Panc1 (cell line): ENCODE data around the gene ARFGEF3. TPM values are rescaled to one million over a fixed set of nuclear protein-coding genes. Genes with fewer than 3 reads are reported as not detected.

Source experiments
- ATAC-seq: fragments of 200-7000 bp; cut with Tn5 transposase; 2 replicates; pipeline ENCODE4 v1.9.1; 2020; ENCODE audit warnings: mild to moderate bottlenecking, moderate library complexity
- BruUV-seq: library from RNA; stranded (reverse); fragments of 400-500 nt; replicated peaks from 2 replicates; lab custom pipeline; 2021; lab: Mats Ljungman, UMichigan
- CTCF ChIA-PET: fragments of 300-600 bp; sonication (Branson Sonifier 250); formaldehyde crosslinking; loops from one replicate; lab custom pipeline; 2022; ENCODE audit warnings: antibody characterized with exemption; lab: Charles Lee
- POLR2A ChIA-PET: fragments of 300-600 bp; sonication (Branson Sonifier 250); formaldehyde crosslinking; loops from one replicate; lab custom pipeline; 2022; ENCODE audit warnings: antibody characterized with exemption; lab: Charles Lee
- DNase-seq: peaks from one replicate; pipeline ENCODE4 v3.0.0-alpha.2; 2010; ENCODE audit warnings: low read depth, low spot score
- H3K27ac ChIP-seq: 2 replicates; pipeline ENCODE4 v1.5.1; 2011; ENCODE audit warnings: mild to moderate bottlenecking, low read length, inconsistent platforms
- H3K27me3 ChIP-seq: fragments of 200-500 bp; sonication (Bioruptor generic); 2 replicates; pipeline ENCODE4 v1.6.0; 2014; ENCODE audit warnings: low read length, inconsistent platforms; ENCODE audit not compliant: control insufficient read depth, insufficient read depth
- H3K36me3 ChIP-seq: fragments of 200-500 bp; sonication (Bioruptor generic); 2 replicates; pipeline ENCODE4 v1.5.1; 2014; ENCODE audit warnings: inconsistent platforms, mild to moderate bottlenecking, low read length, moderate library complexity; ENCODE audit not compliant: control insufficient read depth, insufficient read depth
- H3K4me1 ChIP-seq: 2 replicates; pipeline ENCODE4 v1.5.1; 2011; ENCODE audit warnings: inconsistent platforms, mild to moderate bottlenecking, low read length, moderate library complexity; ENCODE audit not compliant: control insufficient read depth, insufficient read depth
- H3K4me3 ChIP-seq, 2 experiments: 2 replicates each; pipeline ENCODE4 v1.5.1; 2011 to 2012; ENCODE audit warnings: low read depth in 2 of 2, low read length in 2 of 2, mild to moderate bottlenecking in 2 of 2, inconsistent platforms in 1 of 2, moderate library complexity in 1 of 2
- H3K9me3 ChIP-seq: fragments of 200-500 bp; sonication (Bioruptor generic); 2 replicates; pipeline ENCODE4 v1.5.1; 2014; ENCODE audit warnings: low read depth, mild to moderate bottlenecking, inconsistent platforms, low read length, moderate library complexity; ENCODE audit not compliant: control insufficient read depth, insufficient read depth
- POLR2AphosphoS5 ChIP-seq: IDR thresholded peaks from 2 replicates; pipeline ENCODE4 v1.6.1; 2012; ENCODE audit warnings: mild to moderate bottlenecking, low read depth, low read length, moderate library complexity
- SIN3A ChIP-seq: IDR thresholded peaks from 2 replicates; pipeline ENCODE4 v1.6.1; 2012; ENCODE audit warnings: low read depth, mild to moderate bottlenecking, low read length, moderate library complexity, borderline replicate concordance; ENCODE audit not compliant: insufficient read depth
- TCF7L2 ChIP-seq: IDR thresholded peaks from 2 replicates; pipeline ENCODE4 v1.6.1; 2011; ENCODE audit warnings: mild to moderate bottlenecking, low read depth, low read length, inconsistent platforms
- in situ Hi-C: cut with HindIII; loops from 2 replicates; pipeline ENCODE4 v1.10.0; 2016; ENCODE audit warnings: low sequenced_read_pairs, low pct_unique_long_range_greater_than_20kb
- intact Hi-C: fragments of 100-400 bp; cut with micrococcal nuclease; formaldehyde crosslinking; loops from one replicate; pipeline ENCODE4 v1.10.0; 2022; ENCODE audit not compliant: unreplicated experiment
- total RNA-seq: library from RNA; stranded (reverse); gene quantifications from one replicate; pipeline ENCODE4 v1.2.1, GENCODE V29; 2021; ENCODE audit not compliant: unreplicated experiment
- TF ChIP-seq, protein P1 (sequence below), 2 experiments: IDR thresholded peaks; 2 replicates each; pipeline ENCODE4 v1.6.1; 2011 to 2012; ENCODE audit warnings: low read depth in 2 of 2, control low read depth in 1 of 2, low read length in 1 of 2, mild to moderate bottlenecking in 1 of 2, moderate library complexity in 1 of 2; ENCODE audit not compliant: insufficient read depth in 1 of 2
- TF ChIP-seq, protein P2 (sequence below): fragments of 450-650 bp; IDR thresholded peaks from 2 replicates; pipeline ENCODE4 v1.5.1; 2017; ENCODE audit warnings: mild to moderate bottlenecking

Gene ARFGEF3
- total RNA-seq, 1 experiment from 2014 or later = 1.5 TPM

DNA sequence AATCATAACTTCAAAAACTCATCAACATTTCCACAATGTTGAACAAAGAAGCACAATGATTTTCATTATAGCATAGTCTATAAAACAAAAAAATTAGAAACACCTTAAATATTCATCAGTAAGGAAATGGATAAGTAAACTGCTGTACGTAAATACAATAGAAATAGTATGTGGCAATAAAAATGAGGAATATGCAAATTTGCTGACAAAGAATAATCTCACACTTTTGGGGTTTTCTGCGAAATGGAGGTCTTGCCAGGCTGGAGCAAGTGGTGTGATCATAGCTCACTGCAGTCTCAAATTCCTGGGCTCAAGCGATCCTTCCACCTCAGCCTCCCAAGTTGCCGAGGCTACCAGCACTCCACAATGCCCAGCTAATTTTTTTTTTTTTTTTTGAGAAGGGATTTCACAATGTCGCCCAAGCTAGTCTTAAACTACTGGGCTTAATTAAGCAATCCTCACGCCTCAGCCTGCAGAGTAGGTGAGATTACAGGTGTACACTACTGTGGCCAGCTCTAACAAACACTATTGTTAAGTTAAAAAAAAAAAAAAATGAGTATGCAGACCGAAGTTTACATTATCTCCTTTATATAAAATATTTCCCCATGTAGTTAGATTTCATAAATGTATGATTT, 157.1 kb downstream of the ARFGEF3 start:
- intact Hi-C loops = no loop called here
- in situ Hi-C loops = no loop called here
- H3K9me3 ChIP-seq = no peaks in the 10 kb centered on the region
- H3K36me3 ChIP-seq = no peaks in the 10 kb centered on the region
- H3K4me3 ChIP-seq = no peak overlapping the region
- no peaks in the 10 kb centered on the region for H3K4me1 ChIP-seq
- no peak overlapping the region for H3K27ac ChIP-seq
- ATAC-seq = no peak
- TF ChIP-seq, protein P1, sequence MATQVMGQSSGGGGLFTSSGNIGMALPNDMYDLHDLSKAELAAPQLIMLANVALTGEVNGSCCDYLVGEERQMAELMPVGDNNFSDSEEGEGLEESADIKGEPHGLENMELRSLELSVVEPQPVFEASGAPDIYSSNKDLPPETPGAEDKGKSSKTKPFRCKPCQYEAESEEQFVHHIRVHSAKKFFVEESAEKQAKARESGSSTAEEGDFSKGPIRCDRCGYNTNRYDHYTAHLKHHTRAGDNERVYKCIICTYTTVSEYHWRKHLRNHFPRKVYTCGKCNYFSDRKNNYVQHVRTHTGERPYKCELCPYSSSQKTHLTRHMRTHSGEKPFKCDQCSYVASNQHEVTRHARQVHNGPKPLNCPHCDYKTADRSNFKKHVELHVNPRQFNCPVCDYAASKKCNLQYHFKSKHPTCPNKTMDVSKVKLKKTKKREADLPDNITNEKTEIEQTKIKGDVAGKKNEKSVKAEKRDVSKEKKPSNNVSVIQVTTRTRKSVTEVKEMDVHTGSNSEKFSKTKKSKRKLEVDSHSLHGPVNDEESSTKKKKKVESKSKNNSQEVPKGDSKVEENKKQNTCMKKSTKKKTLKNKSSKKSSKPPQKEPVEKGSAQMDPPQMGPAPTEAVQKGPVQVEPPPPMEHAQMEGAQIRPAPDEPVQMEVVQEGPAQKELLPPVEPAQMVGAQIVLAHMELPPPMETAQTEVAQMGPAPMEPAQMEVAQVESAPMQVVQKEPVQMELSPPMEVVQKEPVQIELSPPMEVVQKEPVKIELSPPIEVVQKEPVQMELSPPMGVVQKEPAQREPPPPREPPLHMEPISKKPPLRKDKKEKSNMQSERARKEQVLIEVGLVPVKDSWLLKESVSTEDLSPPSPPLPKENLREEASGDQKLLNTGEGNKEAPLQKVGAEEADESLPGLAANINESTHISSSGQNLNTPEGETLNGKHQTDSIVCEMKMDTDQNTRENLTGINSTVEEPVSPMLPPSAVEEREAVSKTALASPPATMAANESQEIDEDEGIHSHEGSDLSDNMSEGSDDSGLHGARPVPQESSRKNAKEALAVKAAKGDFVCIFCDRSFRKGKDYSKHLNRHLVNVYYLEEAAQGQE (IDR thresholded peaks at IDR 0.05; ENCODE audit: insufficient read depth in 1 of 2, low read depth in 2 of 2, low read length in 1 of 2) = no peak
- TF ChIP-seq POLR2AphosphoS5 (no peak), SIN3A (no peak), TCF7L2 (no peak)
- TF ChIP-seq, protein P2, sequence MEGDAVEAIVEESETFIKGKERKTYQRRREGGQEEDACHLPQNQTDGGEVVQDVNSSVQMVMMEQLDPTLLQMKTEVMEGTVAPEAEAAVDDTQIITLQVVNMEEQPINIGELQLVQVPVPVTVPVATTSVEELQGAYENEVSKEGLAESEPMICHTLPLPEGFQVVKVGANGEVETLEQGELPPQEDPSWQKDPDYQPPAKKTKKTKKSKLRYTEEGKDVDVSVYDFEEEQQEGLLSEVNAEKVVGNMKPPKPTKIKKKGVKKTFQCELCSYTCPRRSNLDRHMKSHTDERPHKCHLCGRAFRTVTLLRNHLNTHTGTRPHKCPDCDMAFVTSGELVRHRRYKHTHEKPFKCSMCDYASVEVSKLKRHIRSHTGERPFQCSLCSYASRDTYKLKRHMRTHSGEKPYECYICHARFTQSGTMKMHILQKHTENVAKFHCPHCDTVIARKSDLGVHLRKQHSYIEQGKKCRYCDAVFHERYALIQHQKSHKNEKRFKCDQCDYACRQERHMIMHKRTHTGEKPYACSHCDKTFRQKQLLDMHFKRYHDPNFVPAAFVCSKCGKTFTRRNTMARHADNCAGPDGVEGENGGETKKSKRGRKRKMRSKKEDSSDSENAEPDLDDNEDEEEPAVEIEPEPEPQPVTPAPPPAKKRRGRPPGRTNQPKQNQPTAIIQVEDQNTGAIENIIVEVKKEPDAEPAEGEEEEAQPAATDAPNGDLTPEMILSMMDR = no peak
- DNase-seq = no peak
- BruUV-seq = no TSS peak
- peaks cover 2% of the 10 kb centered on the region for H3K27me3 ChIP-seq
- POLR2A ChIA-PET = interaction anchor here (0.6 kb wide), 1 partner anchor 737 kb away, joined by 3 read pairs; no protein-coding TSS in a partner anchor
- CTCF ChIA-PET = no interaction called here

DNA sequence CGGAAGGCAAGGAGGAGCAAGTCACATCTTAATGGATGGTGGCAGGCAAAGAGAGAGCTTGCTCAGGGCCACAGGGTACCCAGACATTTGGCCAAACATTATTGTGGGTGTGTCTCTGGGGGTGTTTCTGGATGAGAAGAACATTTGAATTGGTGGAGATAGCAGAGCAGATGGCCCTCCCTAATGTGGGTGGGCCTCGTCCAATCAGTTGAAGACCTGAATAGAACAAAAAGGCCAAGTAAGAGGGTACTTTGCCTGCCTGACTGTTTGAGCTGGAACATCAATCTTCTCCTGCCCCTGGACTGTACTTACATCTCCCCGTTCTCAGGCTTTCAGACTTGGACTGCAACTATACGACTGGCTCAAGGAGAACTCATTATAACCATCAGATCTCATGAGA, 160.2 kb downstream of the ARFGEF3 start:
- DNase-seq = no peak
- in situ Hi-C loops = no loop called here
- Histone ChIP-seq H3K9me3 (no peaks in the 10 kb centered on the region), H3K27me3 (no peaks in the 10 kb centered on the region; the same call in 1 of the 2 replicates), H3K36me3 (no peaks in the 10 kb centered on the region), H3K27ac (no peak overlapping the region), H3K4me1 (no peaks in the 10 kb centered on the region), H3K4me3 (no peak overlapping the region)
- ChIA-PET POLR2A (no interaction called here), CTCF (no interaction called here)
- BruUV-seq = no TSS peak
- ATAC-seq = no peak
- TF ChIP-seq, protein P2 = no peak
- TF ChIP-seq POLR2AphosphoS5 = no peak
- TF ChIP-seq, protein P1 (IDR thresholded peaks at IDR 0.05; ENCODE audit: insufficient read depth in 1 of 2, low read depth in 2 of 2, low read length in 1 of 2) = no peak
- no peak for TF ChIP-seq SIN3A
- TF ChIP-seq TCF7L2 = no peak
- intact Hi-C loops = no loop called here
